ENCODE results near the gene AUTS2.

Gene AUTS2

GRCh38 chr7:69652947-69653701 is 54.8 kb downstream of the AUTS2 start:
- no peak for DNase-seq (ENCODE audit: low read depth, low spot score)
- no peak overlapping the region for H3K27ac ChIP-seq

GRCh38 chr7:69653806-69654205 is 55.5 kb downstream of the AUTS2 start:
- no peak overlapping the region for H3K27ac ChIP-seq
- no peak for DNase-seq (ENCODE audit: low read depth, low spot score)

GRCh38 chr7:69654381-69654780 is 56.1 kb downstream of the AUTS2 start:
- no peak overlapping the region for H3K27ac ChIP-seq
- DNase-seq (ENCODE audit: low read depth, low spot score), result no peak

GRCh38 chr7:69654849-69655707 is 56.8 kb downstream of the AUTS2 start:
- H3K27ac ChIP-seq, result no peak overlapping the region
- no peak for DNase-seq (ENCODE audit: low read depth, low spot score)

- H3K27ac ChIP-seq, result no peak overlapping the region
- no peak for DNase-seq (ENCODE audit: low read depth, low spot score)
These were observed 57.8 kb downstream of the AUTS2 start for GRCh38 chr7:69656077-69656476.

GRCh38 chr7:69656890-69657289 is 58.6 kb downstream of the AUTS2 start:
- no peak overlapping the region for H3K27ac ChIP-seq
- no peak for DNase-seq (ENCODE audit: low read depth, low spot score)

- no peak overlapping the region for H3K27ac ChIP-seq
- DNase-seq (ENCODE audit: low read depth, low spot score), result no peak
These were observed 59.1 kb downstream of the AUTS2 start for GRCh38 chr7:69657331-69657730.

GRCh38 chr7:69657985-69658384 is 59.7 kb downstream of the AUTS2 start:
- DNase-seq (ENCODE audit: low read depth, low spot score), result no peak
- H3K27ac ChIP-seq, result no peak overlapping the region

GRCh38 chr7:69659983-69660382 is 61.7 kb downstream of the AUTS2 start:
- H3K27ac ChIP-seq, result no peak overlapping the region
- DNase-seq (ENCODE audit: low read depth, low spot score), result no peak

- DNase-seq (ENCODE audit: low read depth, low spot score), result no peak
These were observed 63.1 kb downstream of the AUTS2 start for GRCh38 chr7:69661342-69661741.

GRCh38 chr7:69663911-69664832 is 65.9 kb downstream of the AUTS2 start:
- H3K27ac ChIP-seq, result no peak overlapping the region
- DNase-seq (ENCODE audit: low read depth, low spot score), result no peak

More at GRCh38 chr7:69661342-69661741, 63.1 kb downstream of the AUTS2 start:
- H3K27ac ChIP-seq, result no peak overlapping the region

- DNase-seq (ENCODE audit: low read depth, low spot score), result no peak
- no peak overlapping the region for H3K27ac ChIP-seq
These were observed 67.1 kb downstream of the AUTS2 start for GRCh38 chr7:69665369-69665768.

- H3K27ac ChIP-seq, result no peak overlapping the region
- DNase-seq (ENCODE audit: low read depth, low spot score), result no peak
These were observed 70.1 kb downstream of the AUTS2 start for GRCh38 chr7:69668339-69668870.

- DNase-seq (ENCODE audit: low read depth, low spot score), result no peak
- no peak overlapping the region for H3K27ac ChIP-seq
These were observed 72.4 kb downstream of the AUTS2 start for GRCh38 chr7:69670701-69671100.

GRCh38 chr7:69673074-69673473 is 74.8 kb downstream of the AUTS2 start:
- DNase-seq (ENCODE audit: low read depth, low spot score), result no peak
- H3K27ac ChIP-seq, result no peak overlapping the region

GRCh38 chr7:69674701-69675182 is 76.5 kb downstream of the AUTS2 start:
- H3K27ac ChIP-seq, result no peak overlapping the region
- DNase-seq (ENCODE audit: low read depth, low spot score), result no peak

- DNase-seq (ENCODE audit: low read depth, low spot score), result no peak
- H3K27ac ChIP-seq, result no peak overlapping the region
These were observed 78.0 kb downstream of the AUTS2 start for GRCh38 chr7:69676247-69676646.

GRCh38 chr7:69677054-69677852 is 79.0 kb downstream of the AUTS2 start:
- no peak for DNase-seq (ENCODE audit: low read depth, low spot score)

GRCh38 chr7:69677881-69678493 is 79.7 kb downstream of the AUTS2 start:
- no peak overlapping the region for H3K27ac ChIP-seq
- DNase-seq (ENCODE audit: low read depth, low spot score), result no peak

More at GRCh38 chr7:69677054-69677852, 79.0 kb downstream of the AUTS2 start:
- no peak overlapping the region for H3K27ac ChIP-seq
